ENCODE measurements around the gene LRRC59.
A peak's percentile ranks its signal among the peaks of the same experiment; 100 is the strongest.

Gene LRRC59

DNA sequence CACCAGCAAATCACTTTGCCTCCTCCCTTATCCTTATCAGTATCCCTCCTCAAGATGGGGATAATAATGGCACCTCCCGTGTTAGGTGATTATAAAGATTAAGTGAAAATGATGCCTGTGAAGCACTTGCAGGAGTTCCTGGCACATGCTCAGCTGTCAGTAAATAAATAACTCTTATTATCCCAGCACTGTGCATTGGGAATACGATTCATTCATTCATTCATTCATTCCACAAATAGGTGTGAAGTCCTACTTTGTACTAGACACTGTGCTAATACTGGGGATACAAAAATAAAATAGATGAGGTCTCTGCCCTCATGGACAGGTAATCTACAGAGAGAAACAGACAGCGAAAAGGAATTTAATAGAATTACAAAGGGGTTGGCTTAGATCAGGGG lies 49.4 kb downstream of the LRRC59 start:
- Mint-ChIP-seq H3K27me3 (ENCODE audit: low read depth, poor library complexity) (peaks cover 6% of the 10 kb centered on the region), H3K36me3 (ENCODE audit: low read depth) (peaks cover 21% of the 10 kb centered on the region), H3K4me1 (peaks cover 52% of the 10 kb centered on the region), H3K4me3 (peak overlapping the region; percentile 95), H3K9me3 (no peaks in the 10 kb centered on the region), H3K27ac (no peak overlapping the region)
- TF ChIP-seq, protein P1, sequence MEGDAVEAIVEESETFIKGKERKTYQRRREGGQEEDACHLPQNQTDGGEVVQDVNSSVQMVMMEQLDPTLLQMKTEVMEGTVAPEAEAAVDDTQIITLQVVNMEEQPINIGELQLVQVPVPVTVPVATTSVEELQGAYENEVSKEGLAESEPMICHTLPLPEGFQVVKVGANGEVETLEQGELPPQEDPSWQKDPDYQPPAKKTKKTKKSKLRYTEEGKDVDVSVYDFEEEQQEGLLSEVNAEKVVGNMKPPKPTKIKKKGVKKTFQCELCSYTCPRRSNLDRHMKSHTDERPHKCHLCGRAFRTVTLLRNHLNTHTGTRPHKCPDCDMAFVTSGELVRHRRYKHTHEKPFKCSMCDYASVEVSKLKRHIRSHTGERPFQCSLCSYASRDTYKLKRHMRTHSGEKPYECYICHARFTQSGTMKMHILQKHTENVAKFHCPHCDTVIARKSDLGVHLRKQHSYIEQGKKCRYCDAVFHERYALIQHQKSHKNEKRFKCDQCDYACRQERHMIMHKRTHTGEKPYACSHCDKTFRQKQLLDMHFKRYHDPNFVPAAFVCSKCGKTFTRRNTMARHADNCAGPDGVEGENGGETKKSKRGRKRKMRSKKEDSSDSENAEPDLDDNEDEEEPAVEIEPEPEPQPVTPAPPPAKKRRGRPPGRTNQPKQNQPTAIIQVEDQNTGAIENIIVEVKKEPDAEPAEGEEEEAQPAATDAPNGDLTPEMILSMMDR (IDR thresholded peaks at IDR 0.05) = no peak
- DNase-seq = no peak

GRCh38 chr17:50347117-50347893 lies 50.0 kb downstream of the LRRC59 start:
- H3K27ac Mint-ChIP-seq = no peak overlapping the region
- peak; percentile 36 for DNase-seq
- H3K27me3 Mint-ChIP-seq (ENCODE audit: low read depth, poor library complexity) = peaks cover 6% of the 10 kb centered on the region
- H3K36me3 Mint-ChIP-seq (ENCODE audit: low read depth) = peaks cover 17% of the 10 kb centered on the region
- H3K4me1 Mint-ChIP-seq = peaks cover 51% of the 10 kb centered on the region
- H3K9me3 Mint-ChIP-seq = no peaks in the 10 kb centered on the region
- peak overlapping the region; percentile 95 for H3K4me3 Mint-ChIP-seq
- TF ChIP-seq, protein P1 (IDR thresholded peaks at IDR 0.05) = no peak

DNA sequence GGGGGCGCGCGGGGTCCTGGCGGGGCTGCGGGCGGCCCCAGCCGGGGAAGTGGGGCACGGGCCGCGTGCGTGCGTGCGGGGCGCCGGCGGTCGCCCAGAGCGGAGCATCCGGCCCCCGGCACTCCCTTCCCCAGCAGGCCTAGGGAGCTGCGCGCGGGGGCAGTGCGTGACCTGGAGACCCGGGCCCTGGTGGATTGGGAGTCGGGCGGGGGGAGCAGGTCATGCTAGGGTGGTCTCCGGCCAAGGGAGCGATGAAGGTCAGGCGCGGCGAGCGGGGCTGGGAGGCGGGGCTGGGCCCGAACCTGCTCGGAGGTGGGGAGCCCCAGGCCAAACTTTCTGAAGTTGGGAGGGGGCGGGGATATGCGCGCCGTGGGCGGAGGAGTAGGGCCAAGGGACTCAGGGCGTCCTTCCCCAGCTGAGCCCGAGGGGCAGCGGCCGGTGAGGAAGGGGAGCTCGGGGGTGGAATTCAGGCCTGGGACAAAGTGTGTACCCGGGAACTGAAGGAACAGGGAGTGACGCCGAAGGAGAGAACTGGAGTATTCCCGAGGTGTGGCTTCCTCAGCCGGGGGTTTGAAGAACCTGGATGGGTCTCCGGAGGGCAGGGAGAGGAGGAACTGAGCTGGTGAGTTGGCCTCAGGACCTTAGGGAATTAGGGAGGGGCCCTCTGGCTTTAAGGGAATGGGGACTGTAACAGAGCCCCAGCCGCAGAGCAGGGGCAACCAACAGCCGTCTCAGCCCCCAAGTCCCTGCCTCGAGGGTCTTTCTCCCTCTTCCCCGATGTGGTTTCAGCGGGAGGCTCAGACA lies 50.8 kb downstream of the LRRC59 start:
- peaks cover 4% of the 10 kb centered on the region for H3K9me3 Mint-ChIP-seq
- TF ChIP-seq, protein P1 (IDR thresholded peaks at IDR 0.05) = no peak
- H3K27ac Mint-ChIP-seq = no peak overlapping the region
- peaks cover 10% of the 10 kb centered on the region for H3K36me3 Mint-ChIP-seq (ENCODE audit: low read depth)
- DNase-seq = peak; percentile 81
- peak overlapping the region; percentile 95 for H3K4me3 Mint-ChIP-seq
- H3K4me1 Mint-ChIP-seq = peaks cover 51% of the 10 kb centered on the region
- peaks cover 6% of the 10 kb centered on the region for H3K27me3 Mint-ChIP-seq (ENCODE audit: low read depth, poor library complexity)

GRCh38 chr17:50345432-50346312 lies 51.7 kb downstream of the LRRC59 start, which contains the start of gene XYLT2:
TSS of gene XYLT2 (plus strand) at chr17:50346126. CDS start at chr17:50346141, 15 bp downstream.
- TF ChIP-seq, protein P1 (IDR thresholded peaks at IDR 0.05) = no peak
- peaks cover 9% of the 10 kb centered on the region for H3K9me3 Mint-ChIP-seq
- H3K36me3 Mint-ChIP-seq (ENCODE audit: low read depth) = peaks cover 3% of the 10 kb centered on the region
- H3K4me1 Mint-ChIP-seq = peaks cover 45% of the 10 kb centered on the region
- peak; percentile 93 for DNase-seq
- peak within 1 kb of the TSS; percentile 95 for H3K4me3 Mint-ChIP-seq
- peaks cover 6% of the 10 kb centered on the region for H3K27me3 Mint-ChIP-seq (ENCODE audit: low read depth, poor library complexity)
- no peak within 1 kb of the TSS for H3K27ac Mint-ChIP-seq

- Mint-ChIP-seq H3K4me1 (peaks cover 41% of the 10 kb centered on the region), H3K27me3 (ENCODE audit: low read depth, poor library complexity) (peaks cover 3% of the 10 kb centered on the region), H3K4me3 (peak overlapping the region; percentile 80), H3K36me3 (ENCODE audit: low read depth) (no peaks in the 10 kb centered on the region), H3K27ac (no peak overlapping the region), H3K9me3 (peaks cover 14% of the 10 kb centered on the region)
- no peak for DNase-seq
- TF ChIP-seq, protein P1 (IDR thresholded peaks at IDR 0.05) = no peak
These were observed 52.5 kb downstream of the LRRC59 start for GRCh38 chr17:50344731-50345365.

All from nephron progenitor cell (in vitro differentiated cells).